Stimulated activated CD4-positive, alpha-beta T cell treated with anti-CD3 and anti-CD28 coated beads, Interleukin-4, amount 100 ng/mL, for 24 hours (primary cell): Measurements from ENCODE around the gene LMF1.

ENCODE experiments used
- DNase-seq: peaks from one replicate; pipeline ENCODE4 v3.0.0-alpha.2; 2020

Gene LMF1

GRCh38 chr16:924063-924462, 46.7 kb downstream of the LMF1 start:
- no peak for DNase-seq

GRCh38 chr16:923184-923583, 47.6 kb downstream of the LMF1 start:
- no peak for DNase-seq

DNA sequence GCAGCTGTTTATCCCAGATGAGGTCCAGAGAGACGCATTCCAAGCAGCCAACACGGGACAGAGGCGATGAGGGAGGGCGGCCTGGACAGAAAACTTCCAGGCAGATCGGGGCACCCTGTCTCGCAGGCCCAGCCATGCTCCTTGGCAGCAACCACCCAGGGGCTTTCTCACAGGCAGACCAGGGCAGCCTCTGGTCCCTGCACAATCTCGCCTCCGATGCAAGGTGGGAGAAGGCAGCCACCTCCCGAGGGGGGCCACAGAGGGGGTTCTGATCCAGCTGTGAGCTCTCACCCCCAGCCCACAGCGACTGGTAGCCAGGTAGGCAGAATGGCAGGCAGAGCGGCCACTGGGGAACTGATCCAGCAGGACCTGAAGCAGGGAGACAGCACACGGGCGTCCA, 48.7 kb downstream of the LMF1 start:
- no peak for DNase-seq

DNA sequence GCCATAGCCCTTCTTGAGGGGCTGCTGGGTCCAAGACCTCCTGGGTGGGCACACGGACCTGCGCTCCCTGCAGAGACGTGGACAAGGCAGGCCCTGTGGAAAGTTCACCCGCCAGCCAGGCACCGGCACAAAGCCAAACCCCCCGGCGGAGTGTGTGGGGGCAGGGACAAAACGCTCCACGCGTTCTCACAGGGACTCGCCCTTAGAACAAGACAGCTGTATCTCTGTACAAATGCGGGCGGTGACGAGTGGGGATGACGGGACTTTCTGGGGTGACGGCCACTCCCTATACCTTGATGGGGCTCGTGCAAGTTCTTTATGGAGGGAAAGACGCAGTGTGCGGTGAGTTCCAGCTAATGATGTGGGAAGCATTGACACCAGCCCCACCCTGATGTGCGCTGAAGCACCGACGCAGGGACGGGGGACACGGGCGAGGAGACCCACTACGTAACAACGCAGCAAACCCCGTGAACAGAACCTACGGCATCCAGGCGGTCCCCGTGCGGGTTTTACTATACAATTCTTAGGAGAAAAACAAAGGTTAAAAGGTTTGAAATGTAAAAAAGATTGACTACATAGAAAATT, 49.4 kb downstream of the LMF1 start:
- DNase-seq, result no peak

GRCh38 chr16:920717-921116, 50.1 kb downstream of the LMF1 start:
- DNase-seq, result no peak

GRCh38 chr16:920051-920681, 50.6 kb downstream of the LMF1 start:
- DNase-seq, result no peak

- DNase-seq, result no peak
Measured at GRCh38 chr16:919658-920050, 51.1 kb downstream of the LMF1 start.

GRCh38 chr16:918741-919657, 51.8 kb downstream of the LMF1 start:
- no peak for DNase-seq

DNA sequence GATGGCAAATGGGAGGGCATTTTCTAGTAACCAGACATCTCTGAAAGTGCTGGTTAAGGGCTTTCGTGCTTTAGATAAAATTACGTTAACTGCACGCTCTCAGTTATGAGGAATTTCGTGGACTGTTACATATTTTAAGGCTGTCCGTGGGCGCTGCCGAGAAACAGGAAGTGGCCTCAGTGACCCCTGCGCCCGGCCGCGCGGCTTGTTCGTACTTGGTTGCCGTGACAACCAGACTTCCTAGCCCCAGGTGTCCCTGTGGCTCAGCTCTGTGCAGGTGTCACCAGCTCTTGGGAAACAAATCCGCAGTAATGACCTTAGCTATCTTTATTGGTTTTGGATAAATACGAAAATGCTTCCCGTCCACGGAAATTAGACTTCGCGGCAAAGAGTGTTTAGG, 52.7 kb downstream of the LMF1 start:
- no peak for DNase-seq

DNA sequence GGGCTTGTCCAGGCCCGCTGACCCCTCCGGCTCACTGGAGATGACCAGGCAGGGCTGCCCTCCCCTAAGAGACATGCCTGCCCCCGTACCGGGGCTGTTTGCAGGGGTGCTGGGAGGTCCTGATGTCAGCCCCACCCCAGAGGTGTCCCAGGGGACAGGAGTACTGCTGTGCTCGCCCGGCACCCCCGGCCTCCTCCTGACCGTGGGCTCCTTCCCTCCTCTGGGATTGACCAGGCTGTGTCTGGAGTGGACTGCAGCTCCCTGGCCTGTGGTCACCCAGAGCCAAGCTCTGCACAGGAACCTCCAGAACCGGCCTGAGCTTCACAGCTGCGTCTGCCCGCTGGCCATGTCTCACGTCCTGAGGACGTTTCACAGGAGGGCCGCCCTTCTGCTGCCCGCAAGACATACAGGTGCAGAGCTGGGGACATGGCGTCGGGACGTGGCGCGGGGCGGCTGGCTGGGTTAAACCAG, 53.2 kb downstream of the LMF1 start:
- DNase-seq, result no peak

GRCh38 chr16:916035-916799, 54.6 kb downstream of the LMF1 start:
- DNase-seq, result no peak

DNA sequence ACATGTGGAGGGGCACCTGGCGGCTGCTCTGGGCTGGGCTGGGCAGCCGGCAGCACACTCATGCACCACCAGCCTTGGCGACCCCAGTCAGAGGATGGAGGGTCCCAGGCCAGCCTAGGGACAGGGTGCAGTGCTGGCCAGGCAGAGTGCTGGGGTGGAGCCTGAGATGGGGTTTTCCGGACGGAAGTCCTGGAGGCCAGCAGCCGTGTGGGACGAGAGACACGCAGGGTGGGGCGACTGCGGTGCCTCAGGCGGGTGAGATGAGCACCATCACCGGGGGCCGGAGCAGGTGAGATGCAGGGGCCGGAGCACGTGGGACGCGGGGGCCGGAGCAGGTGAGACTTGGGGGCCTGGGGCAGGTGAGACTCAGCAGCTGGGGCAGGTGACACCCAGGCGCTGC, 55.2 kb downstream of the LMF1 start:
- DNase-seq, result no peak

DNA sequence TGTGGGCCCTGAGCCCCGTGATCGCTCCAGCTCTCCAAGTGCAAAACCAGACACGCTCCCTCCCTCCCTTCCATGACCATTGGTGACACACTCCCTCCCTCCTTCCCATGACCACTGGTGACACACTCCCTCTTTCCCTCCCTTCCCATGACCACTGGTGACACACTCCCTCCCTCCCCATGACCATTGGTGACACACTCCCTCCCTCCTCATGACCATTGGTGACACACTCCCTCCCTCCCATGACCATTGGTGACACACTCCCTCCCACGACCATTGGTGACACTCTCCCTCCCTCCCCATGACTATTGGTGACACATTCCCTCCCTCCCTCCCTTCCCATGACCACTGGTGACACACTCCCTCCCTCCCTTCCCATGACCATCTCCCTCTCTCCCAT, 56.3 kb downstream of the LMF1 start:
- no peak for DNase-seq

DNA sequence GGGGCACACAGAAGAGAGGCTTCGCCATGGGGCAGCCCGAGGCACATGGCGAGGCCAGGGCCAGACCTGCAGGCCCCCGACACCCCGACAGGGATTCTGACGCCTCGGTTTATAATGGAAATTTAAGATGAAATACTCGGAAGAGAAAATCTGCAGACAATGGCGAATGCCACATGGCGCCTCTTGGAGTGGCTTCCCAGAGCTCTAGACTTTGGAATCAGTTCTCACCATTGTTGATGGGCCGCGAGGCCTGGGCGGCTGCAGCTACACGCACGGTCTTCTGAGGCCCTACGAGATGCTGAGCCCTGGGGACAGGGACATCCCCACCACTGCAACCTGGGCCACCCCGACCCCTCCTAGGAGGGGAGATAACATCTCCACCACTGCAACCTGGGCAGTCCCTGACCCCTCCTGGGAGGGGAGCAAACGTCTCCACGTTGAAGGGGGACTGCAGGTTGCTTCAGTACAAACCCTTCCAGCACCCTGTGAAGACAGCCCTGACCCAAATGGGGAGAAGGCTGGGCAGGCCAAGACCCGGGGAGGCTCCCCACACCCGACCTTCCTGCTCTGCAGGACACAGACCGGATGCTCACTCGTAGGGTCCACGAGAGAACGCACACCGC, 56.9 kb downstream of the LMF1 start:
- DNase-seq, result no peak

- no peak for DNase-seq
Measured at GRCh38 chr16:912684-913613, 57.8 kb downstream of the LMF1 start.

DNA sequence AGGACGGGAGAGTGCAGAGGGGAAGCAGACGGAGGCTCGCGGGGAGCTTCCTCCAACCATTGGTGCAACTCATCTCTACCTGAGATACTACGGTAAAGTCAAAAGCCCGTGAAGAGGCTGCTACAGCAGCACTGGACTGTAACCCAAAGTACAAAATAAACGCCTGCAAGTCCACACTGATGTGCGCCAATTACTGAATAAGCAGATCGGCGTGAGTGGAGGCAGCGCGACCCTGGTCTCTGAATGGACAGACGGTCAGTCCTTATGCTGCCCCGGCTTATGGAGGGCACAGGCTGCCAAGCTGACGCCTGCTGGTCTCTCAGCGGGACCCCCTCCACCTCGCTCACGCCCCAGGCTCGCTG, 58.5 kb downstream of the LMF1 start:
- no peak for DNase-seq

GRCh38 chr16:911604-912321, 59.0 kb downstream of the LMF1 start:
- DNase-seq, result no peak

DNA sequence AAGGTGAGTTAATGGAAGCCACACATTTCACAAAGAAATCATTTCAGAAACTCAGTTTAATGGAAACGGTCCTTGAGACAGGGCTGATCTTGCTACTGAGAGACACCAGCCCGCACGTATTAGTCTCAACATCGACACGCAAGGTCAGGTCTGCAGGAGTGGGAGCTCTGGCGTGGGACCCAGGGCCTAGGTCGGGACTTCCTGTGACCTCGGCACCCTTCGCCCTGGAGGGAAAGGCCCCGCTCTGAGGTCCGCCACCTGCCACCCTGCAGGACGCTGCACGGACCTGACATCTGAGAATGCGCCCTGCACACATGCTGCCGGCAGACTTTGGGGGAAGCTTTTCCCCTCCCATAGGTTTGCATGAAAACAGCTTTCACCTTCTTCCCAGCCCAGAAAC, 59.7 kb downstream of the LMF1 start:
- no peak for DNase-seq

DNA sequence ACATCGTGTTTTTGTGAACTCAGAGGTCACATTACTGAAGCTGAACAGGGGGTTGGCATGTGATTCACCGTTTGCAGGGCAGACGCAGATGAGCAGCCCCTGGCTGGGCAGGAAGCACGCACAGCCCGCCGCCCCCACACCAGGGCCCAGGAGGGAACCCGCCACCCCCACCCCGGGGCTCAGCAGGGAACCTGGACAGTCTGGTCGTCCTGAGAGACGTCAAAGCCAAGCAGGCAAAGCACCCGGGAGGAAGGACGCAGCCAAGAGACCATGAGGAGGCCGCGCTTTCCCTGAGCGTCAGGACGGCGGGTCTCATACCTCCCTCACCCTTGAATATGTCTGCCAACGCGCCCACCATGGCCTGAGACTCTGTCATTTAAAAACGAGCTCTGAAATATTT, 60.6 kb downstream of the LMF1 start:
- DNase-seq, result no peak

DNA sequence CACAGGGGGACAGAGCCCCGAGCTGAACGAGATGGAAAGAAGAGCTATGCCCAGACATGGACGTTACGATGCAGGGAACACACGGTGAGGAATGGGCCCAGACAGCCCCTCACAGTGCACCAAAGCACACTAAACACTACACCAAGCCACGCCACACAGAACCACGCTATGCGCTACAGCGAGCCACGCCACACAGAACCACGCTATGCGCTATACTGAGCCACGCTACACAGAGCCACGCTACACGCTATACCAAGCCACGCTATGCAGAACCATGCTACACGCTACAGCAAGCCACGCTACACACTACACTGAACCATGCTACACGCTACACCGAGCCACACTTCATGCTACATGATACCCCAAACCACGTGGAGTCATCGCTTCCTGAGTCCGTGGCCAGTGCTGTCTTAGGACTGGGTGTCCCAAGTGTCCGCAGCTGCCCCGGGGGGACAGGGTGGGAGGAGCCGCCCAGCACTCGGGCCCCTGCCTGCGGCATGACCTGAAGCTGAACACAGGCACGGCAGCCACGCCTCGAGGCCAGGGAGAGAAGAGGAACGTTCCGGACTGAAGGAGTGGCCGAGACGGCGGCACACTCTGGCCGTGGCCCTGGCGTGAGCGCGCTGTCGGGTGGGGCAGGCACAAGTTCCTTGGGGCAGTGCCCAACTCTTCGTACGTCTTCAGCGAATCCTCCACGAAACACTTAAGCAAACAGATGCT, 61.3 kb downstream of the LMF1 start:
- DNase-seq, result no peak
